ENCODE data around the gene KIF11.

The KIF11 gene

DNA sequence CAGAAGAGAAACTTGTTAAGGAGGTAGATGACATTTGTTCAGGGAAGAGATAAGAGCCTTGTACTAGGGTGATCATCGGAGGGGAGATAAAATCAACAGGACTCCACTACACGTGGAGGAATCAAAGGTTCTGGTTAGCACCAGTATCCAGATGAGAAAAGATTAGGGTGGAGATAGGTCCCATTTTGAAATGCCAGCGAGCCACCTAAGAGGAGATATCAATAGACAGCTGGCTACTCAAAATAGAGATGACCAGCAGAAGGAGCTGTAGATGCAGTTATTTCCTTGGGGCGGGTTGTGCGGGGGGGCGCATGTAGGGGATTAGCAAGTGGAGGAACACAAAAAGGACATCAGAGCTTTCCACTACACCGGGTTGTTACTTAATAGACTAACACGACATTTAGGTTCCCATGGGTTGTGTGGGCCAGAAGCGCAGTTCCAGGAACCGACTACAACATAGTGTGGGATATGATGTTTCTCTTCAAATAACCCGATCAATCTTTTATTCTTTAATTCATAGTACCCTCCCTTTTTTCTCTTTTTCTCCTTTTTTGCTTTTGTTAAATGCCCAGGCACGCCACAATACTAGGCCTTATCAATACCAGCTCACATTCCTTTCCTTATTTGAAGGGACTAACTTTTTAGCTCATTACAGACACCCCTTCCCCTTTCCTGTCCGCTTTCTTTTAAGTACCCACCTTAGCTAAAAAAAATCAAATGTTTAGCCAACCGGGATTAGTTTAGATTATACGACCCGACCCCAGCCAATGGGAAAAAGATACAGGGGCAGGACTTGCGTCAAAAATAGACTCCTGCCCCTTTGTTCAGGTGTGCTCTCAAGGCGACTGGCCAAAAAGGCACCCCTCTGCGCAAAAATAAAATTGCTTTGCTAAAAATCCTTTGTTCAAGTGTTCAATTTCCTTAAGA is 2.0 kb upstream of the KIF11 start:
- DNase-seq (ENCODE audit: low read depth), result peak; percentile 85
- TF ChIP-seq, protein P1, sequence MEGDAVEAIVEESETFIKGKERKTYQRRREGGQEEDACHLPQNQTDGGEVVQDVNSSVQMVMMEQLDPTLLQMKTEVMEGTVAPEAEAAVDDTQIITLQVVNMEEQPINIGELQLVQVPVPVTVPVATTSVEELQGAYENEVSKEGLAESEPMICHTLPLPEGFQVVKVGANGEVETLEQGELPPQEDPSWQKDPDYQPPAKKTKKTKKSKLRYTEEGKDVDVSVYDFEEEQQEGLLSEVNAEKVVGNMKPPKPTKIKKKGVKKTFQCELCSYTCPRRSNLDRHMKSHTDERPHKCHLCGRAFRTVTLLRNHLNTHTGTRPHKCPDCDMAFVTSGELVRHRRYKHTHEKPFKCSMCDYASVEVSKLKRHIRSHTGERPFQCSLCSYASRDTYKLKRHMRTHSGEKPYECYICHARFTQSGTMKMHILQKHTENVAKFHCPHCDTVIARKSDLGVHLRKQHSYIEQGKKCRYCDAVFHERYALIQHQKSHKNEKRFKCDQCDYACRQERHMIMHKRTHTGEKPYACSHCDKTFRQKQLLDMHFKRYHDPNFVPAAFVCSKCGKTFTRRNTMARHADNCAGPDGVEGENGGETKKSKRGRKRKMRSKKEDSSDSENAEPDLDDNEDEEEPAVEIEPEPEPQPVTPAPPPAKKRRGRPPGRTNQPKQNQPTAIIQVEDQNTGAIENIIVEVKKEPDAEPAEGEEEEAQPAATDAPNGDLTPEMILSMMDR (conservative IDR thresholded peaks at IDR 0.05; ENCODE audit: low read depth, low read length), result peak; percentile 71

DNA sequence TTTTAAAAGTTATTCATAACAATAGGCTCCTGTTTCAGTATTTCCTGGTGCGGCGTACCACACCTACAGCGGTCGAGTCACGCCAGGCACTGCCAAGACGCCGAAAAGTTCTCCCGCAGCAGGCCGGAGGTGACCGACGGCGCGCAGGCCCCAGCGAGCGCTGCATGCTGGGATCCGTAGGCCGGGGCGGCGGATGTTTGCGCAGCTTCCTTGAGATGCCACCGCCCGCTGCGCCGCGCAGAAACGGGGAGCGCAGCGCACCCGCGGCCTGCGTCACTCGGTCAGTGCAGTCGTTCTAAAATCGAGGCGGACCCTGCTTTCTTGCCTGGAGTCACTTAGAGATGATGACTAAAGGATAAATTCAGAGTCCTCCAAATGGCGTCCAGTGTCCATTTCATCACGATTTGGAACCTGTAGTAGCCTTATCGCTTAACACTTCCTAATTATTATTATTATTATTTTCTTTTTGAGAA is 1.3 kb upstream of the KIF11 start:
- TF ChIP-seq, protein P1 (conservative IDR thresholded peaks at IDR 0.05; ENCODE audit: low read depth, low read length), result no peak
- peak; percentile 96 for DNase-seq (ENCODE audit: low read depth)
- H3K4me3 ChIP-seq (ENCODE audit: low read depth, low read length), result peak overlapping the region; percentile 84

More for the DNA sequence above, 2.0 kb upstream of the KIF11 start:
- H3K4me3 ChIP-seq (ENCODE audit: low read depth, low read length), result peak overlapping the region; percentile 84

DNA sequence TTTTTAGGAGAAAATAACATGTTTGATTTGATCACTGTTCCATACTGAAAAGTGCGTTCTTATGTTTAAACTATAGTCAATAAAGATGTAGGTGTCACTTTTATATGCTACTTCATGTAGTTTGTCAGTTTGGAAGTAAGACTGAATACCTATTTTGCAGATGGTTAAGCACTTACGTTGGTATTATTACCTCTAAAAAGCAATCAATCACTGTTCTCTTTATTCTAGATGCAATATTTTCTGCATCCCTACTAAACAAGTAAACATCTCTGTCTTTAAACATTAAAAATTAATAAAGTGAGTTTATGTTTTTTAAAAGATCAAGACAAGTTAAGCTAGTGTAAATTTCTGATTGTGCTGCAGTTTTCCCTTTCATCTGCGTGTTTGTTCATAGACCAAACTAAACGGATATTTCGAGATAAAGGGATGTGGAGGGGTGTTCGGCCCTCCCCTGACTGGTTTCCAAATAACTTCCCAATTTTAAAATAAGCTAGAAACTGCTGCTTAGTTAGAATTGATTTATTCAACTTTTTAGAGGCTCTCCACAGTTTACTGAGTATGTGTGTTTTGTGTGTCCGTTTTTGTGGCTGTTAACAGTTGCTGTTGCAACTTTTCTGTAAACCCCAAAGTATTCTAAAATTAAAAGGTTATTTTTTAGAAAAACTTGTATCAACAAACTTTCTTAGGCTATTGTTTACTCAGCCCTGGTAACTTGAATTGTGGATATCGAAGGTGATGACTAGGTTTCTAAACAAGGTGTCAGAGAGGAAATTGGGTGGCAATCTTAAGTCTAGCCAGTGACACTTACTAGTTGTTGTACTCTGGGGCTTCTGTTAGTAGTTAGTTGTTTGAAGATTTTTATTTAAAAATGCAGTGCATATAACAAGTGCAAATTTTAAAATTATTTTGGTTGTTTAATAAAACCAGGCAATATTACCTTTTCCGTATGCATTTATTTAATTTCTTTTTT is 974 bp downstream of the KIF11 start:
- TF ChIP-seq, protein P1 (conservative IDR thresholded peaks at IDR 0.05; ENCODE audit: low read depth, low read length), result no peak
- DNase-seq (ENCODE audit: low read depth), result no peak
- peak overlapping the region; percentile 84 for H3K4me3 ChIP-seq (ENCODE audit: low read depth, low read length)

DNA sequence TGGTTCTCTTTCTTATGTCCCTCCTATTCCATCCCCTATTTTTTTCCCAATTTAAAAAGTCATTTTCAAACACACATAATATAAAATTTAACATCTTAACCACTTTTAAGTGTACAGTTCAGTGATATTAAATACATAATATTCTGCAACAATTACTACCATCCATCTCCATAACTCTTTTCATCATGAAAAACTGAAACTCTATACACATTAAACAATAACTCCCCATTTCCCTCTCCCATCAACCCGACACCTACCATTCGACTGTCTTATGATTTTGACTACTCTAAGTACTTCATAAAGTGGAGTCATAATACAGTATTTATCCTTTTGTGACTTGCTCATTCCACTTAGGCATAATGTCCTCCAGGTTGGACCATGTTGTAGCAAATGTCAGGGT is 2.6 kb downstream of the KIF11 start:
- TF ChIP-seq, protein P1 (conservative IDR thresholded peaks at IDR 0.05; ENCODE audit: low read depth, low read length), result no peak
- no peak for DNase-seq (ENCODE audit: low read depth)
- no peak overlapping the region for H3K4me3 ChIP-seq (ENCODE audit: low read depth, low read length)

DNA sequence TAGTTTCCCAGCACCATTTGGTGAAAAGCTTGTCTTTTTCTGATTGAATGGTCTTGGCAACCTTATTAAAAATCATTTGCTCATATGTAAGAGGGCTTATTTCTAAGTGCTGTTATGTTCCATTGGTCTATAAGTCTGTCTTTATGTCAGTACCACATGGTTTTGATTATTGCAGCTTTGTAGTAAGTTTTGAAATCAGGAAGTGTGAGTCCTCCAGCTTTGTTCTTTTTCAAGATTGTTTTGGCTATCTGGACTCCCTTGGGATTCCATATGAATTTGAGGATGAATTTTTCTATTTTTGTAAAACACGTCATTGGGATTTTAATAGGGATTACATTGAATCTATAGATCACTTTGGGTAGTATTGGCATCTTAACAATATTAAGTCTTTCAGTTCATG is 5.4 kb downstream of the KIF11 start:
- DNase-seq (ENCODE audit: low read depth), result peak; percentile 10
- H3K4me3 ChIP-seq (ENCODE audit: low read depth, low read length), result no peak overlapping the region
- TF ChIP-seq, protein P1 (conservative IDR thresholded peaks at IDR 0.05; ENCODE audit: low read depth, low read length), result no peak

DNA sequence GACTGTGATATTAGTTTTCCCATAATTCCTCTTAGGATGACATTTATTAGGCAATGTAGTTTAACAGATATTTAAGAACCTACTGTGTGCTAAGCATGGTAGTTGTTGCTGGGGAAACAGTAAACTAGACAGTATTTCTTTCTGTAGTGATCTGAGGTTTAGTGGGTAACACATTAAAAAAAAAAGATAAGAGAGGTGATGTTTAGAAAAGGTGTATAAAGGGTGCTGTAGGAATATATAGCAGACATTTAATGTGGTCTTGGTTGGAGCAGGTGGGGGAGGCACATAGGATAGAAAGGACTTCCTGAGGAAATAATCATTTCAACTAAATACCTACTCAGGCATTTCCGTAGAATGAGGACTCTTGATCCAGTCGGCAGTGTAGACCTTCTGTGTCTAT is 11.9 kb downstream of the KIF11 start:
- DNase-seq (ENCODE audit: low read depth), result no peak
- no peak overlapping the region for H3K4me3 ChIP-seq (ENCODE audit: low read depth, low read length)
- TF ChIP-seq, protein P1 (conservative IDR thresholded peaks at IDR 0.05; ENCODE audit: low read depth, low read length), result no peak

Measured in choroid plexus epithelial cell (primary cell).